HepG2 (cell line): ENCODE results near the gene RIN3. TPM values are rescaled to one million over a fixed set of nuclear protein-coding genes. Genes with fewer than 3 reads are reported as not detected.

ENCODE experiments used
- BRD4 ChIP-seq: sonication (generic); formaldehyde crosslinking; IDR thresholded peaks from 2 replicates; pipeline ENCODE4 v1.4.0; 2020; ENCODE audit warnings: missing genetic modification reagents
- ETV6 ChIP-seq: sonication (generic); formaldehyde crosslinking; conservative IDR thresholded peaks from 2 replicates; pipeline ENCODE4 v1.4.0; 2020; ENCODE audit warnings: missing genetic modification reagents
- FOSL2 ChIP-seq: sonication (generic); formaldehyde crosslinking; IDR thresholded peaks from 2 replicates; pipeline ENCODE4 v1.4.0; 2020; ENCODE audit warnings: missing genetic modification reagents
- HNRNPH1 ChIP-seq: fragments of 200-400 bp; formaldehyde crosslinking; optimal IDR thresholded peaks from 2 replicates; pipeline ENCODE3; 2017; ENCODE audit warnings: mild to moderate bottlenecking, low read depth, low read length
- HOXA7 ChIP-seq: sonication (generic); formaldehyde crosslinking; IDR thresholded peaks from 2 replicates; pipeline ENCODE4 v1.8.1; 2022; ENCODE audit warnings: mild to moderate bottlenecking, missing genetic modification reagents, moderate library complexity
- ISX ChIP-seq: sonication (generic); formaldehyde crosslinking; conservative IDR thresholded peaks from 2 replicates; pipeline ENCODE4 v1.5.0; 2020; ENCODE audit warnings: missing genetic modification reagents
- MED1 ChIP-seq: sonication (generic); formaldehyde crosslinking; IDR thresholded peaks from 2 replicates; pipeline ENCODE4 v1.4.0; 2020; ENCODE audit warnings: missing genetic modification reagents
- MXD1 ChIP-seq: sonication (generic); formaldehyde crosslinking; IDR thresholded peaks from 2 replicates; pipeline ENCODE4 v1.4.0; 2020; ENCODE audit warnings: mild to moderate bottlenecking, missing genetic modification reagents
- NCOA5 ChIP-seq: sonication (generic); formaldehyde crosslinking; IDR thresholded peaks from 2 replicates; pipeline ENCODE4 v1.4.0; 2020; ENCODE audit warnings: missing genetic modification reagents
- ONECUT2 ChIP-seq: sonication (generic); formaldehyde crosslinking; IDR thresholded peaks from 2 replicates; pipeline ENCODE4 v1.4.0; 2020; ENCODE audit warnings: missing genetic modification reagents
- RBM39 ChIP-seq: fragments of 200-400 bp; formaldehyde crosslinking; IDR thresholded peaks from one replicate; pipeline ENCODE4 v1.6.1; 2018; ENCODE audit warnings: antibody characterized with exemption, mild to moderate bottlenecking, low read depth, low read length; ENCODE audit not compliant: poor library complexity, severe bottlenecking
- SMYD3 ChIP-seq: sonication (generic); formaldehyde crosslinking; IDR thresholded peaks from 2 replicates; pipeline ENCODE4 v1.8.1; 2023; ENCODE audit warnings: mild to moderate bottlenecking, missing genetic modification reagents
- WIZ ChIP-seq: sonication (generic); formaldehyde crosslinking; IDR thresholded peaks from 2 replicates; pipeline ENCODE4 v1.5.1; 2020; ENCODE audit warnings: mild to moderate bottlenecking, missing genetic modification reagents
- ZNF292 ChIP-seq: sonication (generic); formaldehyde crosslinking; IDR thresholded peaks from 2 replicates; pipeline ENCODE4 v1.8.1; 2022; ENCODE audit warnings: mild to moderate bottlenecking, low read depth, missing genetic modification reagents, borderline replicate concordance
- ZNF296 ChIP-seq: sonication (generic); formaldehyde crosslinking; conservative IDR thresholded peaks from 2 replicates; pipeline ENCODE4 v1.5.0; 2020; ENCODE audit warnings: mild to moderate bottlenecking, missing genetic modification reagents
- polyA plus RNA-seq, 8 experiments: library from polyadenylated mRNA; depleted of rRNA in 3 of 8; stranded (reverse) in 7 of 8; unstranded in 1 of 8; fragments of >200 nt; fragmentation: Illumina TruSeq in 4 of 8; extraction: Trizol in 4 of 8; gene quantifications; 2 replicates each; pipeline versions ENCODE4 v1.2.1 to v1.2.3, GENCODE V29; 2011 to 2016; ENCODE audit warnings: low read depth in 4 of 8, missing spikeins in 1 of 8, mixed read lengths in 1 of 8; ENCODE audit not compliant: insufficient read depth in 1 of 8
- total RNA-seq, 5 experiments: library from RNA; depleted of rRNA; stranded (reverse); fragments of >200 nt; fragmentation: Illumina TruSeq; extraction: Trizol; gene quantifications; 2 replicates each; pipeline ENCODE4 v1.2.3, GENCODE V29; 2016; ENCODE audit warnings: low read depth in 1 of 5
- TF ChIP-seq, protein P1 (sequence below): sonication (generic); formaldehyde crosslinking; IDR thresholded peaks from 2 replicates; pipeline ENCODE4 v1.4.0; 2020; ENCODE audit warnings: missing genetic modification reagents
- TF ChIP-seq, protein P2 (sequence below), 2 experiments: fragments of 450-650 bp in 1 of 2; sonication (generic) in 1 of 2; formaldehyde crosslinking in 1 of 2; IDR thresholded peaks; 2 replicates each; pipeline versions ENCODE4 v1.6.1 to v1.8.0; 2016 to 2022; ENCODE audit warnings: antibody characterized with exemption in 1 of 2, mild to moderate bottlenecking in 1 of 2, missing genetic modification reagents in 1 of 2

Gene RIN3
- total and polyA plus RNA-seq, 2 of the 13 experiments (the other 11 are each of a cell fraction or from before 2014, with no cell fraction given): 2.3 to 3.6 TPM

DNA sequence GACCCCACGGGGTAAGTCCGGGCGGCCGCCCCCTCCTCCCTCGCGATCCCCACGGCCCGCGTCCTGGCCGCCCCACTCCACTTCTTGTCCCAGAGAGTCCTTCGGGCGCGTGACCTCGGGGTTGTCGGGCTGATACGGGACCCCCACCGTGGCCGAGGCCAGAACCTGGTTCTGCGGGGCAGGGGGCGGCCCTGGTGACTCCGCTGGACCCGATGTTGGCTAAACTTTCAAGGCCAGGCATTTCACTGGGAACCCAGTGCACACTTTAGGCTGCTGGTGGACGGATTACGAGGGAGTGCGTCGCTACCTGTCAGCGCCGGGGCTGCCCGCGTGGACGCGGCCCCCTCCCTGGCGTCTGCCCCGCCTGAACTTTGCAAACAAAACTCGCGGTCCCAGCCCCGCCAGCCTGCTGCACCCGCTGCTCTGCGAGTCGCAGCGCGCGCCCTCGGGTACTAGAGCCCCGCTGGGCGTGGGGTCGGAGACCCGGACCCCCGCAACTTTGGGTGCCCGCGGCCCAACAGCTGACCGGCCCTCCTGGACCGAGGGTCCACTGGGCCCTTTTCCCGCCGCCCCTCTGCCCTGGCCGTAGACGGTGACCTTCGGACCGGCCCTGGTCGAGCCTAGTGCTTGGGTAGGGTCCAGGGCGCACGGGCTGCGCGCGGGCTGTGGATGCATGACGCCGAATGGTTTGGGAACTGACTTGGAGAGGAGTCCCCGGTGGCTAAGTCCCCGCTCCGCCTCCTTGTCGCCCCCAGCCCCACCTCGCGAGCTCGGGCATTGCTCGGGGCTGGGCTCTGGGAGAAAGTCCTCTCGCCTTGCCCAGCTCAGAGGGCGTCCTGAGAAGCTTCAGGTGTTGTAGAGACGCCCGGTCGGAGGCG, 624 bp downstream of the RIN3 start (continued):
- TF ChIP-seq HNRNPH1 (no peak), BRD4 (CRISPR knock-in tag) (peak; percentile 82; the same call in 1 of the 2 replicates), SMYD3 (CRISPR knock-in tag) (0 out of 2 replicates have a peak, but pooled peaks have one; percentile 53), ONECUT2 (CRISPR knock-in tag) (no peak), FOSL2 (CRISPR knock-in tag) (no peak), ZNF296 (peak; percentile 80; the same call in 1 of the 2 replicates), ISX (CRISPR knock-in tag) (no peak; the same call in 1 of the 2 replicates), NCOA5 (CRISPR knock-in tag) (no peak), MXD1 (CRISPR knock-in tag) (peak; percentile 60; the same call in 1 of the 2 replicates), ETV6 (CRISPR knock-in tag) (0 out of 2 replicates have a peak, but pooled peaks have one; percentile 36), HOXA7 (CRISPR knock-in tag) (no peak), WIZ (CRISPR knock-in tag) (no peak), ZNF292 (CRISPR knock-in tag) (peak; percentile 28; the same call in 1 of the 2 replicates), RBM39 (no peak), MED1 (CRISPR knock-in tag) (peak; percentile 54)
- TF ChIP-seq, protein P1, sequence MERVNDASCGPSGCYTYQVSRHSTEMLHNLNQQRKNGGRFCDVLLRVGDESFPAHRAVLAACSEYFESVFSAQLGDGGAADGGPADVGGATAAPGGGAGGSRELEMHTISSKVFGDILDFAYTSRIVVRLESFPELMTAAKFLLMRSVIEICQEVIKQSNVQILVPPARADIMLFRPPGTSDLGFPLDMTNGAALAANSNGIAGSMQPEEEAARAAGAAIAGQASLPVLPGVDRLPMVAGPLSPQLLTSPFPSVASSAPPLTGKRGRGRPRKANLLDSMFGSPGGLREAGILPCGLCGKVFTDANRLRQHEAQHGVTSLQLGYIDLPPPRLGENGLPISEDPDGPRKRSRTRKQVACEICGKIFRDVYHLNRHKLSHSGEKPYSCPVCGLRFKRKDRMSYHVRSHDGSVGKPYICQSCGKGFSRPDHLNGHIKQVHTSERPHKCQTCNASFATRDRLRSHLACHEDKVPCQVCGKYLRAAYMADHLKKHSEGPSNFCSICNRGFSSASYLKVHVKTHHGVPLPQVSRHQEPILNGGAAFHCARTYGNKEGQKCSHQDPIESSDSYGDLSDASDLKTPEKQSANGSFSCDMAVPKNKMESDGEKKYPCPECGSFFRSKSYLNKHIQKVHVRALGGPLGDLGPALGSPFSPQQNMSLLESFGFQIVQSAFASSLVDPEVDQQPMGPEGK (CRISPR knock-in tag): peak; percentile 80
- TF ChIP-seq, protein P2, sequence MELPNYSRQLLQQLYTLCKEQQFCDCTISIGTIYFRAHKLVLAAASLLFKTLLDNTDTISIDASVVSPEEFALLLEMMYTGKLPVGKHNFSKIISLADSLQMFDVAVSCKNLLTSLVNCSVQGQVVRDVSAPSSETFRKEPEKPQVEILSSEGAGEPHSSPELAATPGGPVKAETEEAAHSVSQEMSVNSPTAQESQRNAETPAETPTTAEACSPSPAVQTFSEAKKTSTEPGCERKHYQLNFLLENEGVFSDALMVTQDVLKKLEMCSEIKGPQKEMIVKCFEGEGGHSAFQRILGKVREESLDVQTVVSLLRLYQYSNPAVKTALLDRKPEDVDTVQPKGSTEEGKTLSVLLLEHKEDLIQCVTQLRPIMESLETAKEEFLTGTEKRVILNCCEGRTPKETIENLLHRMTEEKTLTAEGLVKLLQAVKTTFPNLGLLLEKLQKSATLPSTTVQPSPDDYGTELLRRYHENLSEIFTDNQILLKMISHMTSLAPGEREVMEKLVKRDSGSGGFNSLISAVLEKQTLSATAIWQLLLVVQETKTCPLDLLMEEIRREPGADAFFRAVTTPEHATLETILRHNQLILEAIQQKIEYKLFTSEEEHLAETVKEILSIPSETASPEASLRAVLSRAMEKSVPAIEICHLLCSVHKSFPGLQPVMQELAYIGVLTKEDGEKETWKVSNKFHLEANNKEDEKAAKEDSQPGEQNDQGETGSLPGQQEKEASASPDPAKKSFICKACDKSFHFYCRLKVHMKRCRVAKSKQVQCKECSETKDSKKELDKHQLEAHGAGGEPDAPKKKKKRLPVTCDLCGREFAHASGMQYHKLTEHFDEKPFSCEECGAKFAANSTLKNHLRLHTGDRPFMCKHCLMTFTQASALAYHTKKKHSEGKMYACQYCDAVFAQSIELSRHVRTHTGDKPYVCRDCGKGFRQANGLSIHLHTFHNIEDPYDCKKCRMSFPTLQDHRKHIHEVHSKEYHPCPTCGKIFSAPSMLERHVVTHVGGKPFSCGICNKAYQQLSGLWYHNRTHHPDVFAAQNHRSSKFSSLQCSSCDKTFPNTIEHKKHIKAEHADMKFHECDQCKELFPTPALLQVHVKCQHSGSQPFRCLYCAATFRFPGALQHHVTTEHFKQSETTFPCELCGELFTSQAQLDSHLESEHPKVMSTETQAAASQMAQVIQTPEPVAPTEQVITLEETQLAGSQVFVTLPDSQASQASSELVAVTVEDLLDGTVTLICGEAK (IDR thresholded peaks at IDR 0.05): no peak
- TF ChIP-seq, protein P2 (CRISPR knock-in tag; IDR thresholded peaks at IDR 0.05): peak; percentile 61
